Subcutaneous adipose tissue (tissue), 4 donors: Measurements from ENCODE around the gene ERVMER34-1. TPM values are rescaled to one million over a fixed set of nuclear protein-coding genes. Genes with fewer than 3 reads are reported as not detected.

Experiments
- total RNA-seq, 4 donors: library from RNA; depleted of rRNA; stranded (reverse); fragments of >200 nt; gene quantifications; one replicate each; pipeline ENCODE4 v1.1.0, GENCODE V29; 2016
- TF ChIP-seq, protein P1 (sequence below): fragments of 450-650 bp; IDR thresholded peaks from one replicate; pipeline ENCODE4 v1.5.1; 2016; ENCODE audit warnings: low read depth, mild to moderate bottlenecking, control low read depth, antibody characterized with exemption, moderate library complexity

Gene ERVMER34-1
- total RNA-seq, 4 donors from 2014 or later, result 0.51 TPM; not detected in 3

GRCh38 chr4:52748432-52748831, 2.8 kb downstream of the ERVMER34-1 start:
- TF ChIP-seq, protein P1, sequence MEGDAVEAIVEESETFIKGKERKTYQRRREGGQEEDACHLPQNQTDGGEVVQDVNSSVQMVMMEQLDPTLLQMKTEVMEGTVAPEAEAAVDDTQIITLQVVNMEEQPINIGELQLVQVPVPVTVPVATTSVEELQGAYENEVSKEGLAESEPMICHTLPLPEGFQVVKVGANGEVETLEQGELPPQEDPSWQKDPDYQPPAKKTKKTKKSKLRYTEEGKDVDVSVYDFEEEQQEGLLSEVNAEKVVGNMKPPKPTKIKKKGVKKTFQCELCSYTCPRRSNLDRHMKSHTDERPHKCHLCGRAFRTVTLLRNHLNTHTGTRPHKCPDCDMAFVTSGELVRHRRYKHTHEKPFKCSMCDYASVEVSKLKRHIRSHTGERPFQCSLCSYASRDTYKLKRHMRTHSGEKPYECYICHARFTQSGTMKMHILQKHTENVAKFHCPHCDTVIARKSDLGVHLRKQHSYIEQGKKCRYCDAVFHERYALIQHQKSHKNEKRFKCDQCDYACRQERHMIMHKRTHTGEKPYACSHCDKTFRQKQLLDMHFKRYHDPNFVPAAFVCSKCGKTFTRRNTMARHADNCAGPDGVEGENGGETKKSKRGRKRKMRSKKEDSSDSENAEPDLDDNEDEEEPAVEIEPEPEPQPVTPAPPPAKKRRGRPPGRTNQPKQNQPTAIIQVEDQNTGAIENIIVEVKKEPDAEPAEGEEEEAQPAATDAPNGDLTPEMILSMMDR, result no peak

GRCh38 chr4:52744588-52744987, 6.6 kb downstream of the ERVMER34-1 start:
- TF ChIP-seq, protein P1, result no peak

GRCh38 chr4:52743444-52744019, 7.7 kb downstream of the ERVMER34-1 start:
- TF ChIP-seq, protein P1, result no peak

GRCh38 chr4:52729586-52729985, 21.6 kb downstream of the ERVMER34-1 start:
- TF ChIP-seq, protein P1, result no peak

DNA sequence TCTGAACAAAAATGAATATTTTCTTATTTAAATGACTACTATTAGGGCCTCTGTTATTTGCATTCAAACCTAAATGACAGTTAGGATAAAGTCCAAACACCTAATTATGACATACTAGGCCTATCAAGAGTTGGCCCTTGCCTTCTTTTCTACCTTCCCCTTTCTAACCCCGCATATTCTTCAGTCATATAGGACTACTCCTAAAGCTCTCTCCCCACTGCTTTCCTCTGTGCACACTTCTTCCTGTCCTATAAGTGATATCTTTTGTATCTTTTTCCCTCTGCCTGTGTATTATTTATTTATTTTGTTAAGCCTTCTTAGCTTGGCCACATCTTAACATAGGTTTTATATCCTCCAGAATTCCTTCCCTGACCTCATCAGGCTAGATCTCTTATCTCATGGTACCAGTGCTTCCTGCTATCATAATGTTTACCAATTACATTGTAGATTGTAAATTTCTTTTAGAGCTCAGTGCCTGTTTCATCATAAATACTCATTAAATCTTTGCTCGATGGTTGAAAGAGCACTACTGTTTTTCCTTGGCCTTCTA, 22.5 kb downstream of the ERVMER34-1 start:
- TF ChIP-seq, protein P1, result no peak

GRCh38 chr4:52726826-52727580, 24.2 kb downstream of the ERVMER34-1 start:
- TF ChIP-seq, protein P1, result no peak

DNA sequence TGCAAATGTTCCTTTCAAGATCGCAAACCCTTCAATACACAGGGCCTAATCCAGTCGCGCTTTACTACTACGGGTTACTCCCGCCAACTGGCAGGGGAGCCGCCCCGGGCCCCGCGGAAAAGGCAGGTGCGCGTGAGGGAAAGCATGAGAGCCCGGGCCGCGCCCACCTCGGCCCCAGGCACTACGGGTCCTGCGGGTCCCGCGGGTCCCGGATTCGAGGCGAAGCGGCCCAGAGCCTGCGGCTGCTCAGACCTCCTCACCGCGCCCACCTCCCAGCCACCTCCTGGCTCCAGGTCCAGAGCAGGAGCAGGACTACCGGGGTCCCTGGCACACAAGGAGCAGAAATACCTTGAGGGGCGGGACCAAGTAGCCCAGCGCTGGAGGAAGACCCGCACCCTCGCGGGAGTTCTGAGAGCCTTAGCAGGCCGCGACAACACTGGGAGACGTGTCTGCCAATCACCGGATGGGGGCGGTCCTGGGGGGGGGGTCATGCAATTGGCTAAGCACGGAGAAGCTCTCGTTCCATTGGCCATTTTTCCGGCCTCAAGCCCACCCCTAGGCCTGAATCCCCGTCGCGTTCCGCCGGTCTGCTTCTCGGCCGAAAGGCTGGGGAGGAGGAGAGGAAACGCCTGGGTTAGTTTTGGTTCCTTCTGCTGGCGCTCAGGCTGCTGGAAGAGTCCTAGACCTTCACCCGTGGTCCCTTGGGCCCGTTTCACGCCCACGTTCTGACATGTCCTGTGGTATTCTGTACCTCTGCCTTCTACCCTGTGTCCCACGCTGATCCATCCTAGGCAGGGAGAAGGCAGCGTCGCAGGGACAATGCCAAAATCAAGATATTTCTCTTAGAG, 29.0 kb downstream of the ERVMER34-1 start:
- TF ChIP-seq, protein P1, result no peak
